HCEC 1CT (cell line): ENCODE data around the gene DTX3L.
A peak's percentile ranks its signal among the peaks of the same experiment; 100 is the strongest.

Source experiments
- DNase-seq: peaks from one replicate; pipeline ENCODE4 v3.0.0-alpha.2; 2017

DTX3L gene

GRCh38 chr3:122564155-122564912 lies at the start of gene DTX3L, which contains the start of gene PARP9:
DTX3L (plus strand) TSS chr3:122564338; CDS start chr3:122564427, 89 bp downstream.
PARP9 (minus strand) TSS chr3:122564300; CDS start chr3:122559620, 4,680 bp downstream.
- DNase-seq = peak; percentile 79

GRCh38 chr3:122515020-122515468 lies 49.1 kb upstream of the DTX3L start:
- no peak for DNase-seq

- no peak for DNase-seq
Measured at GRCh38 chr3:122515870-122516269, 48.3 kb upstream of the DTX3L start.

- no peak for DNase-seq
Measured at GRCh38 chr3:122516846-122517360, 47.2 kb upstream of the DTX3L start.

GRCh38 chr3:122519693-122520092 lies 44.4 kb upstream of the DTX3L start:
- peak; percentile 17 for DNase-seq

GRCh38 chr3:122520861-122521260 lies 43.3 kb upstream of the DTX3L start:
- DNase-seq = peak; percentile 18

- no peak for DNase-seq
Measured at GRCh38 chr3:122523317-122523716, 40.8 kb upstream of the DTX3L start.

GRCh38 chr3:122530164-122530563 lies 34.0 kb upstream of the DTX3L start:
- no peak for DNase-seq

GRCh38 chr3:122533480-122533879 lies 30.7 kb upstream of the DTX3L start:
- no peak for DNase-seq

- DNase-seq = peak; percentile 75
Measured at GRCh38 chr3:122533931-122534334, 30.2 kb upstream of the DTX3L start.

GRCh38 chr3:122535964-122536631 lies 28.0 kb upstream of the DTX3L start:
- no peak for DNase-seq

- DNase-seq = no peak
Measured at GRCh38 chr3:122536632-122537001, 27.5 kb upstream of the DTX3L start.

GRCh38 chr3:122538956-122539490 lies 25.1 kb upstream of the DTX3L start:
- no peak for DNase-seq

GRCh38 chr3:122546151-122546550 lies 18.0 kb upstream of the DTX3L start:
- DNase-seq = no peak

- no peak for DNase-seq
Measured at GRCh38 chr3:122548076-122548475, 16.1 kb upstream of the DTX3L start.

- DNase-seq = no peak
Measured at GRCh38 chr3:122548619-122549018, 15.5 kb upstream of the DTX3L start.

- no peak for DNase-seq
Measured at GRCh38 chr3:122553171-122553570, 11.0 kb upstream of the DTX3L start.

GRCh38 chr3:122555275-122556071 lies 8.7 kb upstream of the DTX3L start:
- no peak for DNase-seq

- DNase-seq = no peak
Measured at GRCh38 chr3:122557356-122557755, 6.8 kb upstream of the DTX3L start.

- DNase-seq = no peak
Measured at GRCh38 chr3:122558605-122559004, 5.5 kb upstream of the DTX3L start.

- DNase-seq = no peak
Measured at GRCh38 chr3:122559906-122560305, 4.2 kb upstream of the DTX3L start.

GRCh38 chr3:122560680-122561079 lies 3.5 kb upstream of the DTX3L start:
- DNase-seq = peak; percentile 61
